Mesenteric fat pad (tissue), 1 donor: Measurements from ENCODE around the gene SELENBP1. TPM values are rescaled to one million over a fixed set of nuclear protein-coding genes. Genes with fewer than 3 reads are reported as not detected.

Source experiments
- DNase-seq: peaks from one replicate; pipeline ENCODE4 v3.0.0-alpha.2; 2020; ENCODE audit warnings: low spot score
- total RNA-seq: library from RNA; stranded (reverse); fragmentation: NEBNext Ultra II Directional; extraction: Animal tissue kit (Norgen Biotek cat#: 25700); gene quantifications from one replicate; pipeline ENCODE4 v1.2.1, GENCODE V29; 2021
- donor health status: DM: yes; HTN: yes; CAD: no.

Gene SELENBP1
- total RNA-seq, 1 donor from 2014 or later: 63.0 TPM

GRCh38 chr1:151346082-151346768 lies 26.3 kb downstream of the SELENBP1 start:
- no peak for DNase-seq

- DNase-seq: no peak
Measured at GRCh38 chr1:151344291-151344690, 28.2 kb downstream of the SELENBP1 start.

DNA sequence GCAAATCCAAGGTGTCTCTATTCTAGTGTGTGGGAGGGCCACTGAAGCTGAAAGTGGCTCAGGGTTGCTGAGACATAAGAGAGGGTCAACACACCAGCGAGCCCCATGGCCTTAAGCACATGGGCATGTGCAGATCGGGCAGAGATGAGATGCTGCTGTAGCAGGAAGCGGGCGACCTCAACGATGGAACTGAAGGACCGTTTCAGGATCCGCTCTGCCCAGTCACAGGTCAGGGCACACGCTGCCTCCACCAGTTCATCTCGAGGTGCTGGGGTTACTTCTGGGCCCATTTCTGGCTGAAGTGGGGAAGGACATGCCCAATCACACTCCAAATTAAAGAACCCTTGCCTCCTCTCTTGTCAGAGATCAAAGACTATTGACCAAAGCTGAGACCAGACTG lies 28.9 kb downstream of the SELENBP1 start:
- no peak for DNase-seq

DNA sequence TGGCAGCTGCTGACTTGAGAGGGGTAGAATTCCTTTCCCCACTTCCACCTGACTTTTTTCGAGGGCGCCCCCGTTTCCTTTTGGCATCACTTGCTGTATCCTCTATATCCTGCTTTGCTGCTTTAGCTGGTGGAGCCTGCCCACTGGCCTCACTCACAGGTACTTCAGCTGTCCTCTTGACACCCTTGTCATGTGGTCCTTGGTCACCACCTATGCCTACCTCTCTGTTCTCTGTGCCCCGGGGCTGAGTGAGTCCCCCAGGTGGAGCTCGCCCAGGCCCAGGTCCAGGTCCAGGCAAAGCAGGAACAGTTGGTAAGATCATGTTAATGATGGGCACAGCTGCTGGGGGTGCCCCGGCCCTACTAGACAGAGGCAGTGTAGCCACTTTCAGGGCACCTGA lies 29.9 kb downstream of the SELENBP1 start:
- DNase-seq: no peak

DNA sequence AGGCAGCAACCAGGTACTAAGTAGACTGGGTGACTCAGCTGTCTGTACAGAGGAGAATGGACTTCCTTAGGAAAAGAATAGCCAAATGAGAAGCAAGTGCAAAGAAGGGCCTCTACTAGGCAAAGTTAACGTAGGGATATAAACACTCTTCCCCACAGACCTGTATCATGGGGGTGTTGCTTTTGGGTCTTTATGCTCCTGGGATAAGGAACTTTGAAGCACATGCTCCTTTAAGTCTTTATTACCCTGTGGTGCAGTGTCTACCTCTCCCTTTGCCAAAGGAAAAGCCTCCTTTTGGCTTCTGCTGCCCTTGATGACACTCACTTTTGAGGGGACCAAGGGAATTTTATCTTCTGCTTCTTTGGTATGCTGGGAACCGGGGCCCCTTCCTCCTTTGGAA lies 30.5 kb downstream of the SELENBP1 start:
- no peak for DNase-seq

DNA sequence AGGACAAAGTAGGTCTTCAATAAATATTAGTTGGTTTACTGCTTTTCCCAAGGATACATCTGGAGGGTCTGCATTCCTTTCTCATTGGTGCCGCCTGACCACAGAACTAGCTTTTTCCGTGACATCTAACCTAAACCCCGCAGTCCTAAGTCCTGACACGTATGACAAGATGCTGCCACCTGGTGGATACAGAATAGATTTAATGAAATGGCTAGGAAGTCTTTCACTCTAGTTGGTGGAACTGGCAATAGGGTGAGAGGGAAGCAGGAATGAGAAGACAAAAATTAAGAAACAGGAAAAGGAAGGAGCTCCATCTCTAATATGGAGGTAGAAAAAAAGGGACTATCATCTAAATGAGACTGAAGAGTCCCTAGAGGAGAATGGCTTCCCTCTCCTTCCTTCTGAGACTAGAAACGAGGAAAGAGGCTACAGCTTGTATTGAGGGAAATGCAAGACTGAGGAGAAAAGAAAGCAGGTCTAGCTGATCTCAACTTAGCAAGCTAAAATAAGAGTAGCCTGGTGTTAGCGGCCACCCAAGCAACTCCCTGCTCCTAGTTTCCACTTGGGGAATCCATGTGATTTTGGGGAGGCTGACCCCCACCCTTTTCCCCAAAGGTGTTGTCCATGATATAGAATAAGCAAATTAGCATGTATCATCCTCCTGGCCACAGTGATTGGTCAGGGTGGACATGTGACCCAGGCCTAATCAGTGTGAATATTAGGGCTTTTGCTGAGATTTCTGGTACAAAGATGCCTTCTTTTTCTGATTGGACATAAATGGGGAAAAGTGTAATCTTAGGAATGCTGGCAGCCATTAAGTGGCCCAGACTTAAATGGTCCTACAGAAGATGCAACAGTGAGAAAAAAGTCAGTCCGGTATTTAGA lies 31.4 kb downstream of the SELENBP1 start:
- DNase-seq: no peak

- DNase-seq: no peak
Measured at GRCh38 chr1:151336556-151336955, 35.9 kb downstream of the SELENBP1 start.

- DNase-seq: no peak
Measured at GRCh38 chr1:151334822-151335221, 37.7 kb downstream of the SELENBP1 start.

GRCh38 chr1:151327903-151328674 lies 44.4 kb downstream of the SELENBP1 start:
- no peak for DNase-seq

DNA sequence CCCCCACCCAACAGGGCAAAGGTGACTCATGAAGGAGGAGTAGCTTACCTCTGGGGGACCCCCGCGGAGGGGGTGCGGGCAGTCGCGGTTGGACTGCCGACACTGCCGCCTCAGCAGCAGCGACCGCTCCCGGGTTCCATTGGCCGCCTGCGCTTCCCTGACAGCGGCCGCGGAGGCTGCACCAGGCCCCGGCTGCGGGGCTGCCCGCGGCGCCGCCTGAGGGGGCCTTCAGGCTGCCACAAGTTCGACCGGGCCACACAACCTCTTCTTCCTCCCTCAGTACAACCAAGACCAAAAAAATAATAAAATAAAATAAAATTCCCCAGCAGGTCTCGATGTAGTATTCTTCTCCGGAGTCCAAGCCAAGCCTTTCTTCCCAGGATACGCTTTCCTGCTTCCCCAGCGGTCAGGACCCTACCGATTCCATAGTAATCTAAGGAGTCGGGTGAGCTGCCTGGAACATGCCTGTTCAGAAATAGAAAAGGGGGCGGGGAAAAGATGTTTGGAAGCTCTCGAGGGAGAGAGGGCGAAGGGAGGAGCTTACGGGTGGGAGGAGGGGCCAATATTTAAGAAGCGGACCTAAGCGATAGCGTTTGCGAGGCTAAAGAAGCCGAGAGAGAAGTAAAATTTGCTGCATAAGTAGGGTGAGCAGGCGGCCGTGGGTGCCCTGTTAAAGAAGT lies 45.1 kb downstream of the SELENBP1 start, which contains the start of gene PI4KB:
TSS of gene PI4KB (minus strand) at position 194 of the 680 bp plus-strand sequence. CDS start 10,935 bp downstream, outside the sequence.
- no peak for DNase-seq

- DNase-seq: no peak
Measured at GRCh38 chr1:151326619-151327222, 45.8 kb downstream of the SELENBP1 start.

DNA sequence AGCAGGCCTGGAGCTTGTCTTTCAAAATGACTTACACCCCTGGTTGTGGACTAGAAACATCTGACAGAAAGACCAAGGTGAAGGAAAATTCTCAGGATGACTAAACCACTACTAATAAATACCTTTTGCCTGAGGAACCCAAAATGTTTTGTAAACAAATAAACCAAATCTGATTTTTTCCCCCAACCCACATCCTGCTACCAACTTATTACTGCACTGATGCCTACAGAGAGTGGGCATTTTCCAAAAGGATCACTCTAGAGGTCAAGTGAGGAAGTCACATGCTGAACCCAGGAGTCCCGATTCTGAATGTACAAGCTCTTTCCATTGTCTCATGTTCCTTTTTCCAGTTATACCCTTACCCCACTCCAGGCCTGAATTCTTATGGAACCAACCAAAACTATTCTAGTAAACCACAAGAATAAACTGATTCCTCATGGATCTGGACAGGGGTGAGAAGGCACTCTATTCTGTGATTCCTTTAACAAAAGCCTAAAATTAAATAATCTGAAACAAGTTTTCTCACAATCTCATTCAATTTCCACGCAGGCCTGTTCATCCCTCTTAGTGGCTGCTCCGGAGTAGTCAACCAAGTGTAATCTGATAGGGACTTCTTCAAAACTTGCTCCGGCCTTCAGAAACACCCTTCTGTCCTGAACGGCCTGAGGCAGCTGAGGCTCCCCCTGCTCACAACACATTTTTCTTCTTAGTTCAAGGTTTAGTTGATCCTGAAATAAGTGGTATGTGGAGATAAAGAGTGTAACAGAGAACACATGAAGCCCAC lies 46.7 kb downstream of the SELENBP1 start:
- DNase-seq: no peak

- DNase-seq: no peak
Measured at GRCh38 chr1:151325231-151325630, 47.3 kb downstream of the SELENBP1 start.

DNA sequence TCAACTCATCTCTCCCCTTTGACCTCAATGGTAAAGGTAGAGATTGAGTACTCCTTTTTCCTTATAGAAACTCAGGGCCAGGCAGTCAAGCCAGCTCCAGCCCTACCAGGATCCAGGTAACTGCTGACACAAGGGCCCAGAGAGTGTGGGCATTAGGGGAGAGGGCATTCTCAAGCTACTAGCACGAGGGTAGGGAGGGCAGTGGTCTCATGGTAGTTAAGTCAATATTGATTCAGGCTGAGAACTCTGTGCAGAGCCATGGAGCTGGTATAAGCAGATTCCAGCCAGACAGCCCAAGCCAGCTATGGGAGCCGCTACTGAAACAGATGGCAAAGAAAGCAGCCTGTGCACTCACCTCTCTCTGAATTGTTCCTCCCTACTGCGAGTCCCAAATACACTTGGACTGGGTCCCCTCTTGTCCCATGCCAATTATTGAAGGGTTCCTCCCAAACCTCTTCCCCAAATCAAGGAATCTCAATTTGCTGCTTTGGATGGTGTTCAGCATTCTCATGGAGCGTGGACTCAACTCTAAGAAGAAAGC lies 48.0 kb downstream of the SELENBP1 start:
- no peak for DNase-seq

DNA sequence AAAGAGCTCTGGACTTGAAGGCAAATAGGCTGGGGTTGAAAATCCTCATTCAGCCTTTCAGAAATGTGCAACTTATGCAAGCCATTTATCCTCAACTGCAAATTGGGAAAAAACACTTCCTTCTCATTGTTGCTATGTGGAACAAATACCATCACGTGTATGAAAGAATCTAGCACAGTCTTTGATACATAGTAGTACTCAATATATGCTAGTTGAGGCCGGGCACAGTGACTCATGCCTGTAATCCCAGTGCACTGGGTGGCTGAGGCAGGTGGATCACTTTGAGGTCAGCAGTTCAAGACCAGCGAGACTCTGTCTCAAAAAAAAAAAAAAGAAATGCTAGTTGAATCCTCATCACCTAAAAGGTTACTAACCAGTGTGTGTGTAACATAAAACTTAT lies 53.5 kb downstream of the SELENBP1 start:
- no peak for DNase-seq

DNA sequence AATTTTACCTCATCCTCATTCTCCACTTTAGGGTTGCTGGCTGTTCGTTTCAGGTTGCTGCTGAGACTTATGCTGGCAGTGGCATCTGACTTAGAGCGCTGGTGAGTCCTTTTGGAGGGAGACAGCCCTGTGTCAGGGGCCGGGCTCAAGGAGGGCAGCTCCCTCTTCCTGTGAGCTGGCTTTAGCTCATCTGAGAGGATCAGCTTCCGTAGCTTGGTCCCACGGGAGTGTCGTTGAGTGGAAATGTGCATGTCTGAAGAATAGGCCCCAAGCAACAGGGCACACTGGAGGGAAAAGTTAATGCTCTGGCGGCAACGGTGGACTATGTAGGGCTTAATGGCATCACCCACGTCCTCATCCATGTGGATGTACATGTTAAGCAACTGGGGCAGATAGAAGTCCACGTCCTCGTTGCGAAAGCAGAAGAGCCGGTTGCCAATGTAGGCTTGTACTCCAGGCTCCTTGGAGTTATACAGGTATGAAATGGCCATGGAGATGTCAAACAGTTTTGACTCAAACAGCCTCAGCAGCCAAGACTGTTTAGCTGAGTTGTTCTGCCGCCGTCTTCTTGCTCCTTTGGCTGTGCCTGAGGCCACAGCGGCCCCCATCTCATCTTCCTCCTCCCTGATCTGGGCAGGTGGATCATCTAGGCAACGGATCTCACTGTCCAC lies 56.8 kb downstream of the SELENBP1 start:
- no peak for DNase-seq
